ENCODE measurements around the gene CHST4. TPM values are rescaled to one million over a fixed set of nuclear protein-coding genes. Genes with fewer than 3 reads are reported as not detected.

CHST4 gene
- total and polyA plus RNA-seq, 2 of the 4 experiments (the other 2 are of a cell fraction) = not detected

- H4K8ac ChIP-seq (ENCODE audit: low read depth in 2 of 2, low read length in 2 of 2) = no peak overlapping the region
- POLR2A ChIA-PET (ENCODE audit: unreplicated experiment) = no interaction called here
- no peak overlapping the region for H4K5ac ChIP-seq (ENCODE audit: low read depth, low read length)
- H2BK20ac ChIP-seq (ENCODE audit: low read depth, low read length) = no peak overlapping the region
- no peak overlapping the region for H2BK120ac ChIP-seq (ENCODE audit: low read depth, low read length)
- H4K20me1 ChIP-seq (ENCODE audit: insufficient read depth, low read length) = no peaks in the 10 kb centered on the region
- H3K4ac ChIP-seq (ENCODE audit: low read depth, low read length) = no peak overlapping the region
- no peak overlapping the region for H2AK9ac ChIP-seq (replicated peaks; ENCODE audit: low read depth, low read length, poor library complexity)
- H4K91ac ChIP-seq (ENCODE audit: insufficient read depth, low read depth, low read length) = no peak overlapping the region
- intact Hi-C loops (cut with micrococcal nuclease) = no loop called here
- no peak overlapping the region for H2AFZ ChIP-seq (replicated peaks; ENCODE audit: low read length, poor library complexity)
- CTCF ChIA-PET = interaction anchor here (0.6 kb wide), 1 partner anchor 8 kb away, joined by 3 read pairs; no protein-coding TSS in a partner anchor
- H3K4me2 ChIP-seq (ENCODE audit: low read depth, low read length) = no peak overlapping the region
- H3K56ac ChIP-seq (ENCODE audit: extremely low read depth, insufficient read depth, low read length) = no peak overlapping the region
- H3K79me1 ChIP-seq (ENCODE audit: low read depth in 1 of 2, low read length in 2 of 2) = no peaks in the 10 kb centered on the region
- no peaks in the 10 kb centered on the region for H3K9me3 ChIP-seq (ENCODE audit: control insufficient read depth, insufficient read depth, low read length)
- no peak overlapping the region for H2BK15ac ChIP-seq (ENCODE audit: low read depth, low read length)
- DNase-seq (no peak), ATAC-seq (ENCODE audit: low read depth) (no peak)
- dilution Hi-C loops (cut with HindIII; ENCODE audit: low sequenced_read_pairs, unreplicated experiment) = no loop called here
- H2BK5ac ChIP-seq (ENCODE audit: low read depth, low read length, poor library complexity, severe bottlenecking) = no peak overlapping the region
- H2AK5ac ChIP-seq (ENCODE audit: low read depth, low read length) = no peak overlapping the region
- H3K9ac ChIP-seq (ENCODE audit: low read depth, low read length) = no peak overlapping the region
- H3K14ac ChIP-seq (replicated peaks; ENCODE audit: low read depth, low read length) = no peak overlapping the region
- no peak overlapping the region for H3K18ac ChIP-seq (ENCODE audit: low read depth, low read length)
- H3K23ac ChIP-seq (ENCODE audit: low read depth, low read length) = no peak overlapping the region
- H3K4me1 ChIP-seq (ENCODE audit: control insufficient read depth, insufficient read depth, low read length) = no peaks in the 10 kb centered on the region
- no peaks in the 10 kb centered on the region; the same call in 1 of the 2 replicates for H3K27me3 ChIP-seq (ENCODE audit: control insufficient read depth, insufficient read depth, low read length)
- no peaks in the 10 kb centered on the region for H3K9me1 ChIP-seq (ENCODE audit: insufficient read depth, low read length)
- BruUV-seq (replicated peaks) = no TSS peak
- in situ Hi-C loops (cut with MboI; ENCODE audit: low sequenced_read_pairs) = no loop called here
- no peaks in the 10 kb centered on the region for H3K36me3 ChIP-seq (ENCODE audit: control insufficient read depth, insufficient read depth, low read length)
- no peak overlapping the region for H3K27ac ChIP-seq (ENCODE audit: insufficient read depth, low read length)
- no peak overlapping the region for H3K4me3 ChIP-seq (ENCODE audit: insufficient read depth, low read depth, low read length)
- 4% methylated on average over 3 of the region's 6 CpGs; no CpG with 5 or more reads in 1 of the 2 experiments for WGBS, 2 experiments (ENCODE audit: extremely low coverage in 2 of 2, insufficient read length in 1 of 2)
- TF ChIP-seq SMC3 (IDR thresholded peaks at IDR 0.05; ENCODE audit: low read depth, low read length) = no peak
- TF ChIP-seq FOS (IDR thresholded peaks at IDR 0.05; ENCODE audit: low read depth, low read length) = no peak
- TF ChIP-seq RCOR1 (IDR thresholded peaks at IDR 0.05; ENCODE audit: insufficient replicate concordance, low read length) = no peak
- no peak for TF ChIP-seq BHLHE40 (IDR thresholded peaks at IDR 0.05; ENCODE audit: low read depth, low read length)
- no peak for TF ChIP-seq RFX5 (IDR thresholded peaks at IDR 0.05; ENCODE audit: low read depth, low read length)
- no peak for TF ChIP-seq USF2 (IDR thresholded peaks at IDR 0.05; ENCODE audit: low read depth, low read length)
- TF ChIP-seq, protein P1, sequence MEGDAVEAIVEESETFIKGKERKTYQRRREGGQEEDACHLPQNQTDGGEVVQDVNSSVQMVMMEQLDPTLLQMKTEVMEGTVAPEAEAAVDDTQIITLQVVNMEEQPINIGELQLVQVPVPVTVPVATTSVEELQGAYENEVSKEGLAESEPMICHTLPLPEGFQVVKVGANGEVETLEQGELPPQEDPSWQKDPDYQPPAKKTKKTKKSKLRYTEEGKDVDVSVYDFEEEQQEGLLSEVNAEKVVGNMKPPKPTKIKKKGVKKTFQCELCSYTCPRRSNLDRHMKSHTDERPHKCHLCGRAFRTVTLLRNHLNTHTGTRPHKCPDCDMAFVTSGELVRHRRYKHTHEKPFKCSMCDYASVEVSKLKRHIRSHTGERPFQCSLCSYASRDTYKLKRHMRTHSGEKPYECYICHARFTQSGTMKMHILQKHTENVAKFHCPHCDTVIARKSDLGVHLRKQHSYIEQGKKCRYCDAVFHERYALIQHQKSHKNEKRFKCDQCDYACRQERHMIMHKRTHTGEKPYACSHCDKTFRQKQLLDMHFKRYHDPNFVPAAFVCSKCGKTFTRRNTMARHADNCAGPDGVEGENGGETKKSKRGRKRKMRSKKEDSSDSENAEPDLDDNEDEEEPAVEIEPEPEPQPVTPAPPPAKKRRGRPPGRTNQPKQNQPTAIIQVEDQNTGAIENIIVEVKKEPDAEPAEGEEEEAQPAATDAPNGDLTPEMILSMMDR (conservative IDR thresholded peaks at IDR 0.05; ENCODE audit: low read depth, low read length) = no peak
- TF ChIP-seq ELK1 (IDR thresholded peaks at IDR 0.05; ENCODE audit: borderline replicate concordance, low read depth, low read length) = no peak
- TF ChIP-seq RAD21 (IDR thresholded peaks at IDR 0.05; ENCODE audit: low read length) = no peak
- no peak for TF ChIP-seq MAZ (IDR thresholded peaks at IDR 0.05; ENCODE audit: borderline replicate concordance, low read depth, low read length)
- no peak for TF ChIP-seq MAFK (IDR thresholded peaks at IDR 0.05; ENCODE audit: low read depth, low read length)
- no peak for TF ChIP-seq CEBPB (IDR thresholded peaks at IDR 0.05; ENCODE audit: low read depth, low read length)
- TF ChIP-seq NFE2L2 (IDR thresholded peaks at IDR 0.05; ENCODE audit: low read depth, low read length) = no peak
- TF ChIP-seq CHD1 (IDR thresholded peaks at IDR 0.05; ENCODE audit: low read depth, low read length) = no peak
- no peak for TF ChIP-seq POLR2A (IDR thresholded peaks at IDR 0.05; ENCODE audit: low read depth, low read length)
Observed at GRCh38 chr16:71552698-71553503, 26.7 kb downstream of the CHST4 start.

All from IMR-90 (cell line).